RWPE2 (cell line): ENCODE measurements around the gene MRPS33.

Experiments used
- ATAC-seq: fragments of 200-7000 bp; cut with Tn5 transposase; 3 replicates; pipeline ENCODE4 v1.9.1; 2021; ENCODE audit warnings: low read depth
- DNase-seq: peaks from one replicate; pipeline ENCODE4 v3.0.0-alpha.2; 2020; ENCODE audit warnings: low spot score
- H3K27ac ChIP-seq: fragments of 450-650 bp; 2 replicates; pipeline ENCODE4 v1.5.1; 2017; ENCODE audit warnings: mild to moderate bottlenecking; ENCODE audit not compliant: poor library complexity, severe bottlenecking
- H3K27me3 ChIP-seq: fragments of 250-450 bp; sonication (Bioruptor Pico); 2 replicates; pipeline ENCODE4 v1.5.1; 2021; ENCODE audit warnings: mild to moderate bottlenecking, moderate library complexity; ENCODE audit not compliant: insufficient read depth, poor library complexity, severe bottlenecking
- H3K36me3 ChIP-seq: fragments of 250-450 bp; sonication (Bioruptor Pico); 2 replicates; pipeline ENCODE4 v1.5.1; 2020; ENCODE audit warnings: low read depth, mild to moderate bottlenecking, moderate library complexity
- H3K4me1 ChIP-seq: fragments of 250-450 bp; sonication (Bioruptor Pico); 2 replicates; pipeline ENCODE4 v1.5.1; 2021; ENCODE audit warnings: mild to moderate bottlenecking, moderate library complexity; ENCODE audit not compliant: insufficient read depth, poor library complexity, severe bottlenecking
- H3K4me3 ChIP-seq: fragments of 250-450 bp; sonication (Bioruptor Pico); 2 replicates; pipeline ENCODE4 v1.5.1; 2021; ENCODE audit warnings: mild to moderate bottlenecking, moderate library complexity; ENCODE audit not compliant: severe bottlenecking
- H3K9me3 ChIP-seq: fragments of 250-450 bp; sonication (Bioruptor Pico); 2 replicates; pipeline ENCODE4 v1.5.1; 2021; ENCODE audit warnings: mild to moderate bottlenecking, moderate library complexity; ENCODE audit not compliant: severe bottlenecking
- CTCF ChIP-seq: fragments of 450-650 bp; IDR thresholded peaks from one replicate; pipeline ENCODE4 v1.5.1; 2017; ENCODE audit warnings: mild to moderate bottlenecking, moderate library complexity; ENCODE audit not compliant: poor library complexity, severe bottlenecking

Gene MRPS33

DNA sequence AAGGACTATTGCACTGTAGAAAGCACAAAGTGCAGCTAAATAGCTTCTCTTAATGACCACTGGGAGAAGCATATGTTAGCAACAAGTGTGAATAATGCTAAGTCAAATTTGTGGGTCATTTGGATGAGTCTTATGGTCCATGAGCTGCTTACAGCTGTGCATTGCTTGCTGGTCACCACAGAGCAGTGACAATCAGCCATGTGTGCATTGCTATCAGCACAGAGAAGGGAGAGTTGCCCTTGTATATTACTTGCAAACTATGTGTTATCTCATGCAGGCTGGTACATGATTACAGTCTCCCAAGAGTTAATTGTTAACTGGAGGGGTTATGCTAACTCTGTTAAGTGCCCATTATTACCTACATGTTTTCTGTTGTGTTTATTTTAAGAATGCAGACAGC lies 25.7 kb downstream of the MRPS33 start:
- Histone ChIP-seq H3K27ac (no peak overlapping the region), H3K36me3 (no peaks in the 10 kb centered on the region), H3K27me3 (no peaks in the 10 kb centered on the region), H3K9me3 (no peaks in the 10 kb centered on the region), H3K4me3 (no peak overlapping the region), H3K4me1 (no peaks in the 10 kb centered on the region)
- TF ChIP-seq CTCF = no peak
- DNase-seq (no peak), ATAC-seq (no peak)

DNA sequence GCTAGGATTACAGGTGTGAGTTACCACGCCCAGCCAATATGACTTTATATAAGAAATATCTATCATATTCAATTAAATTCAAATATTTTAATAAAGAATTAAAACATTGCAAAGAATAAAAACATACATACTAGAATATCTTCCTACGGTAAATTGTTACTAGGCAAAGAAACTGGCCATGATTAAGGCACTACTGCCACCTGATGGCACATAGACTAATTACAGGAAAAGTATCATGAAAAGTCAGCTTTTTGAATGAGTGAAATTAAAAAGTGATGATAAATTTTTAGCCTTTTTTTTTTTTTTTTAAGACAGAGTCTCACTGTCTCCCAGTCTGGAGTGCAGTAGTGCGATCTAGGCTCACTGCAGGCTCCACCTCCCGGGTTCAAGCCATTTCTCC lies 30.9 kb downstream of the MRPS33 start:
- Histone ChIP-seq H3K4me1 (no peaks in the 10 kb centered on the region), H3K27ac (no peak overlapping the region), H3K27me3 (no peaks in the 10 kb centered on the region), H3K9me3 (no peaks in the 10 kb centered on the region), H3K4me3 (no peak overlapping the region), H3K36me3 (no peaks in the 10 kb centered on the region)
- ATAC-seq = no peak
- DNase-seq = no peak
- no peak for TF ChIP-seq CTCF

GRCh38 chr7:140982508-140982907 lies 32.2 kb downstream of the MRPS33 start:
- H3K4me3 ChIP-seq = no peak overlapping the region
- no peaks in the 10 kb centered on the region for H3K9me3 ChIP-seq
- DNase-seq (no peak), ATAC-seq (no peak)
- H3K36me3 ChIP-seq = no peaks in the 10 kb centered on the region
- H3K27ac ChIP-seq = no peak overlapping the region
- H3K4me1 ChIP-seq = no peaks in the 10 kb centered on the region
- TF ChIP-seq CTCF = no peak
- H3K27me3 ChIP-seq = no peaks in the 10 kb centered on the region

DNA sequence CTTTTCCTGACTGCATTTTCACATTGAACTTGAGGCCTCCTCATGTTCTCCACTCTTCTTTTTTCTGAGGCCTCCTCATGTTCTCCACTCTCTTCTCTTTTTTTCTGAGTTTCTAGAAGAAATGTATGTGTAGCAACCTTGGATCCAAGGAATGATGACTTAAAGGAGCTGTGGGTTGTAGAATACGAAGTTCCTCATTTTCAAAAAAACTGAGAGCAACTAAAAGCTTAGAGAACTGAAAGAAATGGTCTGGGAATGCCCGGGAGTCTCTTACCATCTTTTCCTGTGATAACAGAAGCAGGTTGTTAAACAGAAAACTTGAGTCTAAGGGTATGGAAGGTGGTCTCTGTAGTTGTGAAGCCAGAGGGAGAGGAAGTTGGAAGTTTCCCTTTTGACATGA lies 32.8 kb downstream of the MRPS33 start:
- Histone ChIP-seq H3K4me3 (no peak overlapping the region), H3K27me3 (no peaks in the 10 kb centered on the region), H3K36me3 (no peaks in the 10 kb centered on the region), H3K4me1 (no peaks in the 10 kb centered on the region), H3K27ac (no peak overlapping the region), H3K9me3 (no peaks in the 10 kb centered on the region)
- ATAC-seq (no peak), DNase-seq (no peak)
- no peak for TF ChIP-seq CTCF

DNA sequence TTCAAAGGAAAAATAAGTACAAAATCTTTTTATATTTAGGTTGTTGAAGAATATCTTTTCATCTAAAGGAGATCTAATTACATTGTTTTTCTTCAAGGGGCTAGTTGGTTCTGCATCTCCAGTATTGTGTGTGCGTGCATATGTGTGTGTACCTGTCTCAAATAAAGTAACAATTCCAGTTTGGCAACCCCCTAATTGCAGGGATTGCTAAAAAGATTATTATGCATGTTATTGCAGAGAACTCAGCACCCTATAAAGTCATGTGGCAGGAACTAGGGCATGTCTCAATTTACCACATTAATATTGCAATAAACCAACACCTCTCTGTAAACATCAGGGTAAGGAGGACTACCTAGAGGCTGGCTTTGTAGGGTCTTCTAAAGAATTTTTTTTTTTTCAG lies 37.0 kb downstream of the MRPS33 start:
- no peaks in the 10 kb centered on the region for H3K4me1 ChIP-seq
- TF ChIP-seq CTCF = no peak

More for the DNA sequence above, 37.0 kb downstream of the MRPS33 start:
- no peak overlapping the region for H3K27ac ChIP-seq
- no peak for DNase-seq
- H3K4me3 ChIP-seq = no peak overlapping the region
- H3K36me3 ChIP-seq = no peaks in the 10 kb centered on the region
- no peaks in the 10 kb centered on the region for H3K9me3 ChIP-seq
- ATAC-seq = no peak
- no peaks in the 10 kb centered on the region for H3K27me3 ChIP-seq
